ENCODE results near the gene CCR3.
"Not testable (repeated sequence)": the region's sequence is repeated elsewhere in the genome, so short reads cannot be mapped to it uniquely, and the experiment has no call there.

Gene CCR3

GRCh38 chr3:46207514-46207913 is 34.7 kb upstream of the CCR3 start:
- H3K27ac ChIP-seq (ENCODE audit: low read depth, low read length); H3K4me1 ChIP-seq (ENCODE audit: insufficient read depth, low read length); H3K4me3 ChIP-seq (ENCODE audit: low read depth in 1 of 2, low read length in 2 of 2); H3K27me3 ChIP-seq (ENCODE audit: control insufficient read depth in 1 of 2, insufficient read depth in 2 of 2, low read length in 2 of 2); H3K9me3 ChIP-seq (ENCODE audit: low read length); H3K36me3 ChIP-seq (ENCODE audit: insufficient read depth, low read length); H3K9ac ChIP-seq (ENCODE audit: low read length): not testable (repeated sequence)

DNA sequence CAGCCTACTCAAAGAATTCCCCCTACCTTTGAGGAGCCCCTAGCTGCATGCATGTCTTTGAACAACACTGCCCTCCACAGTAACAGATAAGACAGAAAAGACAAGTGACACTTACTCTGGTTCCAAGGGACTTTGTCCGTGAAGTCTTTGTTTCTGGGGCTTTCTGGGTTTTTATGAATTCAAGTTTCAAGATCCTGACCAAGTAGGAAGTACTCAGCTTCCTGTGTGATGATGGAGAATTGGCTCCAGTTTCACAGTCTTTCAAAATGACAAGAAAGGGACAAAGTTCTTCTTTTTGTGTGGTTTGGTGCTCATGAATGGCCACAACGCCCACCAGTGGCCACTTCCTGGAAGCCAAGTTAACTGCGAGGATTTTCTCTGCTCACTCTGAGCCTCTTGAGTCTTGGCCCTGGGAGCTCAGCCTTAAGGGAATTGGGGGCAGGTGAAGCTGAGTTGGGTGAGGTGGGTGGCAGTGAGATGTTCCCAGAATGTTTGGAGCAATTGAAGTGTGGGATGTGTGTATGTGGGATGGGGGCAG is 34.0 kb upstream of the CCR3 start, which contains the start of gene CCR1:
Gene CCR1 (minus strand): TSS at position 147 of the 538 bp plus-strand sequence. CDS start 4,000 bp downstream, outside the sequence.
- Histone ChIP-seq H3K9ac (ENCODE audit: low read length) (no peak within 1 kb of the TSS), H3K4me1 (ENCODE audit: insufficient read depth, low read length) (no peaks in the 10 kb centered on the region), H3K27me3 (ENCODE audit: control insufficient read depth in 1 of 2, insufficient read depth in 2 of 2, low read length in 2 of 2) (no peaks in the 10 kb centered on the region), H3K9me3 (ENCODE audit: low read length) (no peaks in the 10 kb centered on the region), H3K27ac (ENCODE audit: low read depth, low read length) (no peak within 1 kb of the TSS), H3K4me3 (ENCODE audit: low read depth in 1 of 2, low read length in 2 of 2) (no peak within 1 kb of the TSS), H3K36me3 (ENCODE audit: insufficient read depth, low read length) (no peaks in the 10 kb centered on the region)

DNA sequence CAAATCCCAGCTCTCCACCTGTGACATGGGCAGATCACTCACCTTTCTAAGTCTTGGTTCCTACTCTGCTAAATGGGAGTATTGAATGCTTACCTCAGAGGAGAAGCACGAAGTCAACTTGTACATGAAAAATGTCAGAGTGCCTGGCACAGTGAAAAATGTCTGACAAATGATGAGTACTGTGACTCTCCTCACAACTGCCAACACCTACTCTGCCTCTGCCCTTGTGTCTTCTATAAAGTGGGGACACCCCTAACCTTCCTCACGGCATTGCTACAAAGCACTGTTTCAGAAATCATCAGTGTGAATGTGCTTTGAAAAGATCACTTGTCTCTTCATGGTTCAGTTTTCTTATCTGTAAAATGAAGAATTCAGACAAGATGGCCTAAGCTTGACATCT is 33.2 kb upstream of the CCR3 start:
- no peaks in the 10 kb centered on the region for H3K9me3 ChIP-seq (ENCODE audit: low read length)
- no peaks in the 10 kb centered on the region for H3K4me1 ChIP-seq (ENCODE audit: insufficient read depth, low read length)
- no peaks in the 10 kb centered on the region for H3K36me3 ChIP-seq (ENCODE audit: insufficient read depth, low read length)
- H3K4me3 ChIP-seq (ENCODE audit: low read depth in 1 of 2, low read length in 2 of 2), result no peak overlapping the region
- no peak overlapping the region for H3K27ac ChIP-seq (ENCODE audit: low read depth, low read length)
- H3K9ac ChIP-seq (ENCODE audit: low read length), result no peak overlapping the region
- H3K27me3 ChIP-seq (ENCODE audit: control insufficient read depth in 1 of 2, insufficient read depth in 2 of 2, low read length in 2 of 2), result no peaks in the 10 kb centered on the region

- Histone ChIP-seq H3K27me3 (ENCODE audit: control insufficient read depth in 1 of 2, insufficient read depth in 2 of 2, low read length in 2 of 2) (no peaks in the 10 kb centered on the region), H3K27ac (ENCODE audit: low read depth, low read length) (no peak overlapping the region), H3K4me3 (ENCODE audit: low read depth in 1 of 2, low read length in 2 of 2) (no peak overlapping the region), H3K36me3 (ENCODE audit: insufficient read depth, low read length) (no peaks in the 10 kb centered on the region), H3K9me3 (ENCODE audit: low read length) (no peaks in the 10 kb centered on the region), H3K9ac (ENCODE audit: low read length) (no peak overlapping the region), H3K4me1 (ENCODE audit: insufficient read depth, low read length) (no peaks in the 10 kb centered on the region)
Observed at GRCh38 chr3:46209746-46210470, 32.4 kb upstream of the CCR3 start.

GRCh38 chr3:46212101-46212500 is 30.2 kb upstream of the CCR3 start:
- H3K27me3 ChIP-seq (ENCODE audit: control insufficient read depth in 1 of 2, insufficient read depth in 2 of 2, low read length in 2 of 2), result no peaks in the 10 kb centered on the region
- H3K36me3 ChIP-seq (ENCODE audit: insufficient read depth, low read length), result no peaks in the 10 kb centered on the region
- no peak overlapping the region for H3K4me3 ChIP-seq (ENCODE audit: low read depth in 1 of 2, low read length in 2 of 2)
- H3K9ac ChIP-seq (ENCODE audit: low read length), result no peak overlapping the region
- H3K4me1 ChIP-seq (ENCODE audit: insufficient read depth, low read length), result no peaks in the 10 kb centered on the region
- no peak overlapping the region for H3K27ac ChIP-seq (ENCODE audit: low read depth, low read length)
- no peaks in the 10 kb centered on the region for H3K9me3 ChIP-seq (ENCODE audit: low read length)

GRCh38 chr3:46213201-46213600 is 29.1 kb upstream of the CCR3 start:
- no peak overlapping the region for H3K9ac ChIP-seq (ENCODE audit: low read length)
- no peaks in the 10 kb centered on the region for H3K36me3 ChIP-seq (ENCODE audit: insufficient read depth, low read length)
- H3K27me3 ChIP-seq (ENCODE audit: control insufficient read depth in 1 of 2, insufficient read depth in 2 of 2, low read length in 2 of 2), result no peaks in the 10 kb centered on the region
- H3K4me1 ChIP-seq (ENCODE audit: insufficient read depth, low read length), result no peaks in the 10 kb centered on the region
- H3K27ac ChIP-seq (ENCODE audit: low read depth, low read length), result no peak overlapping the region
- no peak overlapping the region for H3K4me3 ChIP-seq (ENCODE audit: low read depth in 1 of 2, low read length in 2 of 2)
- H3K9me3 ChIP-seq (ENCODE audit: low read length), result no peaks in the 10 kb centered on the region

- Histone ChIP-seq H3K27me3 (ENCODE audit: control insufficient read depth in 1 of 2, insufficient read depth in 2 of 2, low read length in 2 of 2) (no peaks in the 10 kb centered on the region), H3K4me3 (ENCODE audit: low read depth in 1 of 2, low read length in 2 of 2) (no peak overlapping the region), H3K9me3 (ENCODE audit: low read length) (no peaks in the 10 kb centered on the region), H3K36me3 (ENCODE audit: insufficient read depth, low read length) (no peaks in the 10 kb centered on the region), H3K9ac (ENCODE audit: low read length) (no peak overlapping the region), H3K27ac (ENCODE audit: low read depth, low read length) (no peak overlapping the region), H3K4me1 (ENCODE audit: insufficient read depth, low read length) (no peaks in the 10 kb centered on the region)
Observed at GRCh38 chr3:46214751-46215352, 27.4 kb upstream of the CCR3 start.

DNA sequence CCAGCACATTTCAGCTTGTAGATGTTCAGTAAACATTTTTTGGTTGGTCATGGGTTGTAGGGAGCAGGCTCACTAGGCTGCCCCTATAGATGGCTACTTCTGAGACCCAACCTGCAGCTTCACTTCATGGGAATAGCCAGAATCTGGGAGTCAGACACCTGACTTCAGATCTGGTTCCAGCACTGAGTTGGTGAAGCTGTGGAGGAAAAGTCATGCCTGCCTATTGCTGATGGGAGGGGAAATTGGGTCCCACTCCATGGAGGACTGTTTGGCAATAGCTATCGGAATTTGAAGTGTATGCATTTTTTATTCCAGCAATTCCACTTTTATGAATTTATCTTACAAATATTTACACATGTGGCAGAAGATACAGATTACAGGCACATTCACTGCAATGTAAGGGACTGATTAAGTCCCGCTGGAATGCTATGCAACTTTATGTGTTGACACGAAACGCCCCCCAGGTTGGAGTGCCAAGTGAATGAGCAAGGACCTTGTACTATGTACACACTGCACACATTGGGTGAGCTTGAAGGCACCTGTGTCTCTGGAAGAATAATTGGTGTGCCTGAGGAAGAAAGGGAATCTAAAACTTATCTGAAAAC is 26.3 kb upstream of the CCR3 start:
- Histone ChIP-seq H3K27ac (ENCODE audit: low read depth, low read length) (no peak overlapping the region), H3K4me1 (ENCODE audit: insufficient read depth, low read length) (no peaks in the 10 kb centered on the region), H3K36me3 (ENCODE audit: insufficient read depth, low read length) (no peaks in the 10 kb centered on the region), H3K9ac (ENCODE audit: low read length) (no peak overlapping the region), H3K9me3 (ENCODE audit: low read length) (no peaks in the 10 kb centered on the region), H3K4me3 (ENCODE audit: low read depth in 1 of 2, low read length in 2 of 2) (no peak overlapping the region), H3K27me3 (ENCODE audit: control insufficient read depth in 1 of 2, insufficient read depth in 2 of 2, low read length in 2 of 2) (no peaks in the 10 kb centered on the region)

- Histone ChIP-seq H3K27me3 (ENCODE audit: control insufficient read depth in 1 of 2, insufficient read depth in 2 of 2, low read length in 2 of 2) (no peaks in the 10 kb centered on the region), H3K36me3 (ENCODE audit: insufficient read depth, low read length) (no peaks in the 10 kb centered on the region), H3K4me3 (ENCODE audit: low read depth in 1 of 2, low read length in 2 of 2) (no peak overlapping the region), H3K4me1 (ENCODE audit: insufficient read depth, low read length) (no peaks in the 10 kb centered on the region), H3K27ac (ENCODE audit: low read depth, low read length) (no peak overlapping the region), H3K9ac (ENCODE audit: low read length) (no peak overlapping the region), H3K9me3 (ENCODE audit: low read length) (no peaks in the 10 kb centered on the region)
Observed at GRCh38 chr3:46218196-46218709, 24.0 kb upstream of the CCR3 start.

- no peaks in the 10 kb centered on the region for H3K36me3 ChIP-seq (ENCODE audit: insufficient read depth, low read length)
- no peak overlapping the region for H3K9ac ChIP-seq (ENCODE audit: low read length)
- no peaks in the 10 kb centered on the region for H3K4me1 ChIP-seq (ENCODE audit: insufficient read depth, low read length)
- H3K9me3 ChIP-seq (ENCODE audit: low read length), result no peaks in the 10 kb centered on the region
- no peaks in the 10 kb centered on the region for H3K27me3 ChIP-seq (ENCODE audit: control insufficient read depth in 1 of 2, insufficient read depth in 2 of 2, low read length in 2 of 2)
- no peak overlapping the region for H3K27ac ChIP-seq (ENCODE audit: low read depth, low read length)
- no peak overlapping the region for H3K4me3 ChIP-seq (ENCODE audit: low read depth in 1 of 2, low read length in 2 of 2)
Observed at GRCh38 chr3:46221391-46221790, 20.9 kb upstream of the CCR3 start.

GRCh38 chr3:46221938-46222337 is 20.3 kb upstream of the CCR3 start:
- Histone ChIP-seq H3K36me3 (ENCODE audit: insufficient read depth, low read length) (no peaks in the 10 kb centered on the region), H3K27me3 (ENCODE audit: control insufficient read depth in 1 of 2, insufficient read depth in 2 of 2, low read length in 2 of 2) (no peaks in the 10 kb centered on the region), H3K4me1 (ENCODE audit: insufficient read depth, low read length) (no peaks in the 10 kb centered on the region), H3K9me3 (ENCODE audit: low read length) (no peaks in the 10 kb centered on the region), H3K9ac (ENCODE audit: low read length) (no peak overlapping the region), H3K4me3 (ENCODE audit: low read depth in 1 of 2, low read length in 2 of 2) (no peak overlapping the region), H3K27ac (ENCODE audit: low read depth, low read length) (no peak overlapping the region)

Measured in muscle layer of colon (tissue), 2 donors.